Fibroblast of peridontal ligament (primary cell): ENCODE data around the gene CACNA2D3.

Experiments used
- DNase-seq: peaks from one replicate; pipeline ENCODE4 v3.0.0-alpha.2; 2010; ENCODE audit errors: extremely low read depth

Gene CACNA2D3

DNA sequence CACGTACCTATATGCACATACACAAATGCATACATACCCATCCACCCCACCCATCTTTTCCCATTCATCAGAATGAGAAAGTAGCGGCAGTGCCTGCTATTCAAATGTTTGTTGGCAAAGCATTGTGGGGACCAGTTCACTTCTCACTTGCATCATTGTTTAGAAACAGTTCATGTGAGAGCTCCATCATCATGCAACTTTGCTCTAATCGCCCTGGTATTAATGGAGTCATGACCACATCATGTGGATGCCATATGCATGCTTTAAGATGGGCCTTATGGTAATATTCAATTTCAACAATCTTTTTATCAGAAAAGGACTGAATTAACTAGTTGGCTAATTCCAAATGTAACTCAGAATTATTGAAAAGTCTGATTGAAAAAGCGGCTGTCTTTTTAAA lies 725.0 kb downstream of the CACNA2D3 start:
- no peak for DNase-seq

DNA sequence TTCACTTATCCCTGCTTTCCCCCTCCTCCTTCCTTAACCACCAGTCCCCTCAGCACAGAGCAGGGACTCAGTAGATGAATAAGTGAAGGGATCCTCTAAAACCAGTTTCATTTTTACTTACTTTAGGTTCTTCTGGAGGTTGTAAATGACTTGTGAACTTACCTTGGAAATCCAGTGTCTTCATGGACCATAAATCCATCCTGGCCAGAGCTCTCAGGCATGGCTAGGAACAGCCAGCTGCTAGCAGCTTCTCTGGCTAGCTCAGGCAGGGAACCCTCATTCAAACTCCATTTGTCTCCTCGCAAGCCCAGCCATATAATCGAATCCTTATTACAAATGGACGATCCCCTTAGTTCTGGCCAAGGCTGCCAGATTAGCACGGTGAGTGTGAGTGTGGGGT lies 727.0 kb downstream of the CACNA2D3 start:
- DNase-seq = no peak

DNA sequence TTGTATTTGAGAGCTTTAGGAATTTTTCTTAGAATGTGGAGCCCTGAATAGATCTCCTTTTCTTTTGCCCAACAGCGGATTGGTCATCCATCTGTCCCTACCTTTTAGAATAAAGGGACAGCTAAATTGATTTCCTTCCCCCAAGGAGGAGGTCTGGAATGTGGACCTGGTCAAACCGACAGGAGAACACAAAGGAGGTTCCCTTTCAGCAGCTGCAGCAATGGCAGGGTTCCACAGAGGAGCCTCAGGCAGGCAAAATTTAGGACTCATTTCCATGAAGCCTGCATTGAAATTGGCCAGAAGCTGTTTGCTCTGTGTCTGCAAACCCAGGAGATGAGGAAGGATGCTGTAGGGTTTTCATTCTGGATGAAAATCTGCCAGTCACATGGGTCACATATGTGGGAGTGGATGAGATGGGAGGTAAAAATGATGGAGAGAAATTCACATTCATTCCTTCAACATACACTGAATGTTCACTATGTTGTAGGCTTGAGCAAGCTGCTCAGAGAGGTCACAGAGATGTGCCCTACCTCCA lies 728.2 kb downstream of the CACNA2D3 start:
- DNase-seq = no peak

DNA sequence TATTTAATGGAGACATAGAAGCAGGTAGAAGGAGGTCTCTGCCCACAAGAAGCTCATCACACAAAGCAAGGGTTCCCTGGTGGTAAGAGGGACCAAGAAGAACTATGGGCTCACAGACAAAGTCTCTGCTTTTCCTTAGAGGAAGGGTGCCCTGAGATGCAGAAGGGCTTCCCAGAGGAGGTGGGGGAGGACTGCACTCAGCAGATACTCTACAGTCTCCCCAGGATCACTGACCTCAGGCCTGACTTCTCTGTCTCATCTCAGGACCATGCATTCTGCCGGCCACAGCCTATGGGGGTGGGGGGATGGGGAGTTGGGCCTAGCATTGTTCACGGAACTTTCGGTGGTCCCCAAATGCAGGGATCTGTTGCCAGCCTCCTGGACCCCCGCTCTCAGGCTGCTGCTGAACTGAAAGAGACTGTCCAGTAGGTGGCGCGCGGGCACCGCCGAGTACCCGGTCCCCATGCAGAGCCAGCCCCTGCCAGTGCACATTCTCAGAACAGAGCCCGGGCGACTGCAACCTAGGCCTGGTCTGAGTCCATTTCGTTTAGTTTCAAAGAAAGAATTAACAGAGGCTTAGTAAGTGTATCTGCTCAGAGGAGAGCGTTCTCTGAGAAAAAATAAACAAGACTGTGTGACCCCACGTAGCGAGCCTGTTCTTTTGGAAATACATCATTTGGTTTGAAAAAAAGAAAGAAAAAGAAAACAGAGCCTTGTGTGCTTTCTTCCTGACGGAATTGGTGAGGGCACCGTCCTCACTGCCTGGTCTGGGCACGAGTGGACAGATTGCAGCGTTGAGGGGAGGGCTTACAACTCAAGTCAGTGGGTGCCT lies 731.4 kb downstream of the CACNA2D3 start:
- DNase-seq = peak; percentile 77

DNA sequence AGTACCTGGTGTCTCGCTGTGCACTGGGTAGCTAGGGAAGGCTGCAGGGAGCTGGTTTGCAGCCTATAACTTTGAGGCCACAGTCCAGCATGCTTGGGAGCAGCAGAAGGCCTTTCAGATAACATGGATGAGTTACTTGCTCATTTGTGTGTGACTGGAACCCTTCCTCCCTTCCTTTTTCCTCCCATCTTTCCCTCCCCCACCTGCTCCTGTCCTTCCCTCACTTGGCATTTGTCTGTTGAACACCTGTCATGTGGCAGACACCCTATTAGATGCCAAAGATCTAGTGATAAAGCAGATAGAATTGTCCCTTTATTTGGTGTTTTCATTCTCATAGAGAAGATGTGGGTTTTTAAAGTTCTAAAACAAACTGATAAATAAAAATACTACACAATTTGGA lies 733.9 kb downstream of the CACNA2D3 start:
- DNase-seq = no peak

DNA sequence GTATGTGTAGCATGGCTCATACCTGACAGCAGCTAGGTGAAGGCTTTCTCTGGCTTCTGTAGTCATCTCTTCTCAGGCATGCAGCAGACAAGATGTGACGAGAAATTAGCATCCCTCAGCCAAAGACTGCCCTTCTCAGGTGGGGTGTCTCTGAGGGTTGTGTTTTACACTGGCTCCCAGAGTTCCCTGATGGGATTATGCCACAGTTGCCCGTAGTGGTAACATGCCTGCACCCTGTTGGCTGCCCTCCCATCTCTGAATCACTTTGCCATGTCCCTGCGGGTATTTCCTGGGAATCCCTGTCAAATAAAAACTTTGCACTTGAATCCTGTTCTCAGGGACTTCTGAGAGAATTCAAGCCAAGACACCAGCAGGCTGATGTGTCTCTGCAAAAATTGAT lies 735.0 kb downstream of the CACNA2D3 start:
- DNase-seq = no peak

DNA sequence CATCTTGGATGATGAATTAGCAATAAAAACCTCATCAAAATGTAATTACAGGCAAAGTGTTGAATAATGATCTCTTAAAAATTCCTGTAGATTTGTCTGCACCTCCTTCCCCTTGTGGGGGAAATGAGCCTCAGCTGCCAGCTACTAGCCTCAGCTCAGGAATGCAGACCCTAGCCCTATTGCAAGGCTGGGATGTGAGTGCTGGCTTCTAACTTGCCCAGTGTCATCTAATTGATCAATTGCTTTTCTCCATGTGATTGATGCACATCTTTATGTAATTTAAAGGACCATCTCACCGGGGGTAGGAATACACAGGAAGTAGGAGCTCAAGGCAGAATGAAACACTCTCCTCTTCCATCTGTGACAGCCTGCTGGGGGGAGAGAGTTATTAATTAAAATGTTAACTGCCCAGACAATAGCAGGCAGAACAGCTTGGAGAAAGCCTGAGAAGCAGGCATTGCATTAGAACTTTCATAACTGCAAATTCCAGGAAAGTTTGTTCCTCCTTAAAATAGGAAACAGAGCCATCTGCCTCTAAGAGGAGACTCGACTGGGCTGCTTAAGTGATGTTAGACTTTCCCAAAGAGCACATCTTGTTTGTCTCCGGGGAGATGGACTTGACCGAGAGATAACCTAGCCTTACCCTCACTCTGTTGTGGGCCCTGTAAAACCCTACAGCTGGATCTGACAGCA lies 735.9 kb downstream of the CACNA2D3 start:
- DNase-seq = peak; percentile 17

DNA sequence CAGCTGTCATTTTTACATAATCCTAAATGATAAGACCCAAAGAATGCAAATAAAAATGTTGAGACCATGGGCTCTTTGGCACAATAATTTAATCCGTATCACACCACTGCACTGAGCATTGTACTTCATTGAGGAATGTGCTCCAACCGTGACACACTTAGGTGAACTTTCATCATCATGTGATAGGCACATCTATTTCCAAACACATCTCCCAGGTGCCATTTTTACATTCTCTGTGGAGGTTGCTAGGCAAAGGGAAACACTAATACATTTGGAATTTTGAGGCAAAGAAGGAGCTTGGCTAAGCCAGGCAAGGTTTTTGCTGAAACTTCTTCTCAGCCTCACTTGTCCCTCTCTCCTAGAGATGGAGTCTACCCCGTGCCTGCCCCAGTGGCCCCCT lies 736.8 kb downstream of the CACNA2D3 start:
- peak; percentile 53 for DNase-seq

DNA sequence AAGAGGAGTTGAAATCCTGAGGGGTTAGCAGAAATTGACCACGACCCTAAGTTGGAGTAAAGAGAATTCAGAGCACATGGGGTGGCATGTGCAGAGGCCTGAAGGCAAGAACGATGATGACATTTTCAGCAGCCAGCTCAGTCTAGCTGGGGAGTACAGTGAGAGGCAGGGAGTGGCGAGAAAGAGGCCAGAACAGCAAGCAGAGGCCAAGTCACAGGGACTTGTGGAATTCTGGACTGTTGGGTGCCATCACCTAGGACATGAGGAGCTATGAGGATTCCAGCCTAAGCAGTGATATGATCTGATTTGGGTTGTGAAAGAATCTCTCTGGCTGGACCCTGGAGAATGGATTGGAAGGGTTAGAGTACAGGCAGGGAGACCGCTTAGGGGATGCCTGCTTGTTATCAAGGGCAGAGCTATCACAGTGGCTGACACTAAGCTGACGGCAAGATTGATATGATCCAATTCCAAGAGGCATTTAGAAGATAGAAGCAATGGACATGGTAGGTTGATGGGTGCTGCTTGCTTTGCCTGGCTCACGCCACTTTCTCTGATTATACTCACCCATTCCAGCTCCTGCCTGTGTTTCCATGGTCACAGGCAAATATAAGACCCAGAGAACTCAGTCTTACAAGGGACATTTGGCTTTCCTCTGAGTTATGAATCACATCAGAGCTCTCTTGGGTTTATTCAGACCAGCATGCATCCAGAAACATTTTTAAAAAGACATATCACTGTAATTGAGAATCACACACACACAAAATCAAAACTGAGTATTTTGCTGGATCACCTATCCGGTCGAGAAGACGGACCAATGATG lies 739.1 kb downstream of the CACNA2D3 start:
- peak; percentile 60 for DNase-seq

DNA sequence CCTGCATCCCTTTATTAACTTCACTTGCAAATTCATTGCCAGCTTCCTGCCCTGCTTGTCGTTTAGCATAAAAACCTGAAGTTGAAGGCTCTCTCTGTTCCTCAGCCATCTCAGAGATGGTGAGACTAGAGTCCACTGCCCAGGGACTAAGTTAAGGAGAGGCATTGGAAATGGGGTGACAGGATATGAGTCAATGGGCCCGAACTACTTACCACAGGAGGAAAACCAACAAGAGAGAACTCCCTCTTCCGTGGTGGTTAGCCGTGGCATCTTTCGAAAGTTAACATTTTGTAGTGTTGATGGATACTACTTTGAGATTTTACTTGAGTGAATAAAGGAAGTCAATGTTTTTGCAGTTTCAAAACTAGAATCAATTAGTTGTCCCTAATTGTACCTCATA lies 740.2 kb downstream of the CACNA2D3 start:
- no peak for DNase-seq

DNA sequence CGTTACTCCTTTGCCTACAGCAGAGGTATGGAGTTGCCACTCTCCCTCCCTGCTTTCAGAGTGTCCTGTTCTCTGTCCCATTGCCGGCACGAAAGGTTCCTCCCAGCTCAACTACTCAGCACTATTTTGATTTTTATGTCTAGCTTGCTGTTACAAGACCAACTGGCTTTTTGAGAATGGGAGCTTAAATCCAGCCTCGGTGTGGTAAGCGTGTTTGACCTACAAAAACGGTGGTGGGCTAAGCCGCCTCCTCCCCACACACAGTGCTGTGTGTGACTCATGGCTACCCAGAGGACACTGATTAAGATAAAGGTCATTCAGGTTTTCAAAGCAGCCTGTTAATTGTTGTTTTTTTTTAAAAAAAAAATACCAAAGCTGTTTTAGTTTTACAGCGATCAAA lies 741.0 kb downstream of the CACNA2D3 start:
- no peak for DNase-seq

DNA sequence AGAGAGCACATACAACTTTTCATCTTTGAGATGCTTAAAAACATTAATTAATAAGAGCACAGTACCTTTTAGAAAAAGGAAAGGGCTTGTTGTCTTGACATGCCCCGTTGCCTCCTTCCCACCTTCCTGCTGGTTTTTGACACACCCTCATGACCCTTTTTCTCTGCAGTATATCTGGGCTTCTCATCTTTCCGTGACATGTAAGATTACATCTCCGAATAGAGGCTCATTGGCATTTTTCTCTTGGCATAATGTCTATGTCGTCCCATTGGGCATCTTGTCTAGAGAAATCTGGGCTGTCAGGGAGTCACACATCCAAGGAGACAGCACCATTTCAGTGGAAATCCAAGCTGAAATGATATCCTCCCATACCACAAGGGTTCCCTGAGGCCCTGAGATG lies 741.4 kb downstream of the CACNA2D3 start:
- no peak for DNase-seq

DNA sequence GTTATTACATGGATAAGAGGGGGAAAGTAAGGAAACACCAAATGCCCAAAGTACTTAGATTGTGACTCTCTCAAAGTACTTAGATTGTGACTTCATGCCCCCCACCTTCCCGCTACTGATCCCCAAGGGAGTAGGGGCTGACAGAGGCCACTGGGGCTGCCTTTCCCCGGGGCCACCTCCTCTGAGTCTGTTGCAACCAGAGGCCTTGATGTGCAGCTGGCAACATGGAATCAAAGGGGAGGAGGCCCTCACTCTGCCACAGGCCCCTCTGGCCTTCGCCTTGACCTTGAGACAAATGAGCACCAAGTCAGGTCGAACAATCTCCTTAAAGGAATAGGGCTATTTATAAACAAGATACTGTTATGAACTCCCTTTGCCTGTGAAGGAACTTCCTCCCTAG lies 743.0 kb downstream of the CACNA2D3 start:
- no peak for DNase-seq

DNA sequence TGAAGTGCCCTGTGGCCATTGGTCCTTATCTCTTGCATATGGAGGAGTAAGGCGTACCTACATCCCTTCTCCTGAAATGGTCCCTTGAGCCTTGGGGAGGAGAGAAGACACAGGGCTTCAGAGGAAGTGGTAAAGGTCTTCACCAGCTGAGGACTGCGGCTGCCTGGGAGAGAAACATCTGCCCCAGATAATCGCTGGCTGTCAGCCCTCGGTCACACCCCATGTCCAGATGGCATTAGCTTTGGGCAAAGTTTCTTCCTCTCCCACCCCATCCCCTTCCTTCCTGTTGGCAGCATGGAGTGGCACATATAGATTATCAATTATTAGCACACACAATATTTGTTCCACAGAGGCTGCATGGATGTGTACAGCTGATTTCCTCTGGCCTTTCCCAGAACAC lies 743.9 kb downstream of the CACNA2D3 start:
- DNase-seq = no peak

DNA sequence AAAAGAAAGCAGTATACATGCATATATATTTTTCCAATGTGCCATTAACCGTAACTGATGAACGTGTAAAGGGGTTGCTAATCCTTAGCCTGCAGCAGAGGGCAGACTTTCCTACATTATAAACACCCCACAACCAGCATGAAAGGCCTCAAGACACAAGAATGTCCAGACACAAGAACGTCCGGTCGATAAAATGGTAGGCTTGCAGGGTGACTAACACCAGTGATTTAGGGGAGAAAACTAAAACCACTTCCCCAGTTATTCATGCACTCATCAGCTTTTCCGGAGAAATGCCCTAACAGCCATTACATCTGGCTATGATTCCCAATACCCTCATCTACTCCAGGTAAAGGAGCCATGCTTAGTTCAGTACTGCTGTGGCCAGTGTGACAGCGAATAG lies 748.1 kb downstream of the CACNA2D3 start:
- DNase-seq = peak; percentile 93

DNA sequence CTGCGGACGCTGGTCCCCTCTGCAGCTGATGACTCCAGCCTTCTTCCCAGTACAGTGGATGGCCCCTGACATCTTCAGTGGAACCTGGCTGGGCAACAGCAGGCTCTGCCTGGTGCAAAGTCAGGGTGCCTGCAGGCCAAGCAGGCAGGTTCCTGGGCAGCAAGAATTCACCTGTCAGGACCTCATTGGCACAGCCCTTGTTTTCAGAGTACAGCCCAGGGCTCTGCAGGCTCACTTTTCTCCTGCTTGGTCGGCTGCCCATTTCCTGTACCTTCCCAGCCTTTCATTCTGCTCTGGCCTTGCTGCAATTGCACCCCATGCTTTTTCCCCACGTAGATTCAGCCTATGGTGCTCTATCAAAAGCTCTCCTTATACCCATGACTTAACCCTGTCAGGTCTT lies 749.5 kb downstream of the CACNA2D3 start:
- DNase-seq = no peak

DNA sequence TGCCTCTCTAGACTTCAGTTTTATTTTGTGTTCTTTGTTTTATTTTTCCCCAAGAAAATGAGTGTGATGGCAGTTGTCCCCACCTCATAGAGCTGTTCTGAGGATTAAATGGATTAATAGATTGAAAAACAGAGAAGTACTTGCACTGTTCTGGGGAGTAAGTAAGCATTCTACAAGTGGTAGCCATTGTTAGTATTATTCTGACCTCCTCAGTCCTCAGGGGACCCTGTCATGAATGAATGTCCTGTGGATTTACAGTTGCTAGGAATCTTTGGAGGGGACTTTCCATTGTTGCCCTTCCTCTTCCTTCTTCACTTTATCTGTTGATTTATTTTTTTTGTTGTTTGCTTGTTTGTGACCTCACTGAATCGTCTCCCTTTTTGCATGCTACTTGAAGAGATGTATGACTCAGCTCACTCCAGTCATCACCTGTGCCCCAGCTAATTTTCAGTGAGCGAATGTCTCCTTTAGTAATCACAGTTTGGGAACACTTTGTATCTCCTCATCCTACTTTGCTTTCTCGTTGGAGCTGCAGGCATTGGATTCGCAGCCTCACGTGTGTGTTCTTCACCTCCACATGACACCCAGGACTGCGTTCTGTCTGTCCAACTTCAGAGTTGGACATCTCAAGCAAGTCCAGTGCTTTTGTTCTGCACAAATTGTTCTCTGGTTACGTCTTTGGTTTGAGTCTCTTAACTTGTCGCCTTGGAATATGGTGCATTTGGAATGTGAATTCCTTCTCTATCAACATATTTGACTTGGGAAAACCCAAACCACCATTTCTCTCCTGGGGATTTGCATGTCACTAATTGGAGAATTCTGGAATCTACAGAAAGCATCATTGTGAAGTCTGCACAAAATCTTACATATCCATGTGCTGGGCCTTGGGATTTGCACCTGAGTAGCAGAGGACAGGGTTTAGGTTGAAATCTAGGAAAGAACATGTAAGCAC lies 751.0 kb downstream of the CACNA2D3 start:
- no peak for DNase-seq

DNA sequence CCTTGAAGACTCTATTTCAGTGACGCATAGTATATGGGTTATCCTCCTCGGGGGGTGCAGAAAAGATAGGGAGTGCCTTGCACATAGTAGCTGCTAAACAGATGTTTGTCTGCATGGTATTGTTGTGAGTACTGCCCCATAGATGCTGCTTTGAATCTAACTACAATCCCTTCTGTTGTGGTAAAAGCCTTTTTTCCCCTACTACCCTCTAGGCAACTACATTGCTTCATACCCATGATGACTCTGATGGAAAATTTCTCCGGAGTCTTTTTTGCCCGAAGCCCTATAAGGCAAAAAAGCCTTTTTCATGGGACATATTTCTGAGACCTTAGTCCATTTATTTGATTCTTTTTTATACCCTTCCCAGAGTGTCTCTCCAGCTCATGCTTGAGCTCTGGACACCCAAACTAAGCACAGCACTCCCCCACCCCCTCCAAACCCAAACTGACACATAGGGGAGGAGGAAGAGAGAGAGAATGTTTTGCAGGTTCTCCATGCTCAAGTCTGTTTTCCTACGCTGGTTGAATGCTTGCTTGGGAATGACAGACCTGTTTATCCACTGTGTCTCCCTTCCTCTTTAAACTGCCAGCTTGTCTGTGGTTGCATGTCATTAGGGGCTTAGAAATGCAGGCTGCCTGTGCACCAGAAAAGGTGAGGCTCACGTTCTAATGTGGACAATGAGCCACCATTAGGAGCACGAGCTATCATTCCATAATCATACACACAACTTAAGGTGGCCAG lies 752.6 kb downstream of the CACNA2D3 start:
- peak; percentile 16 for DNase-seq

DNA sequence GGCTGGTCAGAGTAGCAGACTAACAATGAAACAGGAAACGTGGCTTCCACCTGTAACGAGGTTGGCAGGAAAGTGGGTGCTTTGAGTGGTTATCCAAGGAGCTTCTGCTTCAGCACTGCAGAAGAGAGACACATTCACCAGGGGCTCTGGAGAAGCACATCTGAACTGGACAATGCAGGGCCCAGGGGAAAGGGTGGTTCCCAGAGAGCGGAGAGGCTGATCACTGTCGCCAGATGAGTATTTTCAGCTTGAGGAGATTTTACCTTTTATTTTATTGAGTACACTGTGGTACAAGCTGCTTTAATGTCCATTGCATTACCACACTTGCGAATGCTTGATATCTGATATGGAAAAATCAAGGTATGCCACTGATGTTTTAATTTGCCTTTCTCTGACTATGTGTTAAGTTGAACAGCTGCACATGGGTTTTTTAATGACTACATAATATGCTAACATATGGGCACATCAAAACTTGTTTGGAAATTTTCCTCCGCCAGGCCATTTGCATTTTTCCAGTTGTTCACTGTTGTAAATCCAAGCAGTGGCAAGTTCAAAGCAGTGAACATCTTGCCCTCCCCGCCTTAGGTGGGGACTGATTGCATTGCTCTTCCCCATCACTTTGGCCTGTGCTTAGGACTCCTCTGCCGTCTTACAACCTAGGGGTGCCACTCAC lies 753.4 kb downstream of the CACNA2D3 start:
- no peak for DNase-seq

DNA sequence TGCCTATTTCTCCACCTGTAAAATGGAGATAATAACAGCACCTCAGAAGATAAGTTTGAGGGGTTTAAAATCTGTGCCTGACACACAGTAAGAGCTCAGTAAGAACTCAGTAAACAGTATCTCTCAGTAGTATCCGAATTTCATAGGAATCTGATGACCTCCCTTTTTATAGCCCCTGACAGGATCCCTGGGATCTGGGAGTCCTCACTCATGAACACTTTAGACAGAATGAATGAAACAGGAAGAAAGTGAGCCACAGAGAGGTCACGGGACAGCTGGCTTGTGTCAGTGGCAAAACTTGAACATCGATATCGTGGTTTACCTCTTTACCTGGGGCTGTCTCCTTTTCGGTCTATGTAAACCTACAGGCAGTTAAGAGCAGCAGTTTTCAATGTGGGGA lies 754.3 kb downstream of the CACNA2D3 start:
- DNase-seq = no peak
